HL-60 (cell line): Measurements from ENCODE around the gene TBX3.

Source experiments
- DNase-seq, 2 experiments: peaks; one replicate each; pipeline ENCODE4 v3.0.0-alpha.2; 2010 to 2020; ENCODE audit warnings: low read depth in 1 of 2, low spot score in 1 of 2
- H3K27ac ChIP-seq: fragments of 250-450 bp; sonication (Bioruptor Pico); replicated peaks from 2 replicates; pipeline ENCODE4 v1.5.1; 2020; ENCODE audit warnings: mild to moderate bottlenecking, moderate library complexity
- H3K27me3 ChIP-seq: fragments of 250-450 bp; sonication (Bioruptor Pico); 2 replicates; pipeline ENCODE4 v1.5.1; 2021; ENCODE audit warnings: mild to moderate bottlenecking, moderate library complexity; ENCODE audit not compliant: insufficient read depth, poor library complexity, severe bottlenecking
- H3K4me3 ChIP-seq: replicated peaks from 2 replicates; pipeline ENCODE4 v1.5.1; 2011; ENCODE audit warnings: mild to moderate bottlenecking, control low read depth, low read length; ENCODE audit not compliant: insufficient read depth
- CTCF ChIP-seq: IDR thresholded peaks from one replicate; pipeline ENCODE4 v1.5.1; 2011; ENCODE audit warnings: low read length, control low read depth, inconsistent platforms; ENCODE audit not compliant: insufficient read depth
- GABPA ChIP-seq: IDR thresholded peaks from 2 replicates; pipeline ENCODE4 v1.6.1; 2012; ENCODE audit warnings: low read depth
- POLR2AphosphoS5 ChIP-seq: IDR thresholded peaks from 2 replicates; pipeline ENCODE4 v1.6.1; 2012; ENCODE audit warnings: low read depth
- SPI1 ChIP-seq: IDR thresholded peaks from 2 replicates; pipeline ENCODE4 v1.6.1; 2012; ENCODE audit warnings: low read depth, mild to moderate bottlenecking, borderline replicate concordance
- TF ChIP-seq, protein P1 (sequence below): IDR thresholded peaks from 2 replicates; pipeline ENCODE4 v1.6.1; 2012; ENCODE audit warnings: low read depth; ENCODE audit not compliant: insufficient replicate concordance

The TBX3 gene

DNA sequence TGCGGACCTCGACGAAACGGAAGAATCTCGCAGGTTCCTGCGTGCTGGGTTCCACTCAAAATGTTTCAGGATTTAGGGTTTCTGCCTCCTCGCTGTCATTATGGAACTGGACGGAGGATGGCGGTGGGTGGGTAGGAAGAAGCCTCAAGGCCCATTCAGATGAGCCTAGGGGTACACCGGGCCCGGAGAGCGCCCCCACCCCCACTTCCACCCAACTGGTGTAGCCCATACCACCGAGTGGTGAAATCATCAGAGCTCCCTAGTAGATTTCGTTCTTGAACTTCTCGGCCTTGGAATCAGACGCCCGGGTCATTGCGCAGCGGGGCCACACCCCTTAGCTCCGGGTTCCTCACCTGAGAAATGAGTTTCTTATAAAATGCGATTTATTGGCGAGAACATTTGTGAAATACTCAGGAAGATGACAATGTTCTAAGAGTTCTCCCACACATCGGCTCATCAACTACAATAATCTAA, 13.3 kb upstream of the TBX3 start:
- DNase-seq, result no peak
- no peak overlapping the region for H3K27ac ChIP-seq
- H3K4me3 ChIP-seq, result no peak overlapping the region
- peaks cover 79% of the 10 kb centered on the region for H3K27me3 ChIP-seq
- TF ChIP-seq GABPA (no peak), CTCF (no peak), POLR2AphosphoS5 (no peak), SPI1 (no peak)
- TF ChIP-seq, protein P1, sequence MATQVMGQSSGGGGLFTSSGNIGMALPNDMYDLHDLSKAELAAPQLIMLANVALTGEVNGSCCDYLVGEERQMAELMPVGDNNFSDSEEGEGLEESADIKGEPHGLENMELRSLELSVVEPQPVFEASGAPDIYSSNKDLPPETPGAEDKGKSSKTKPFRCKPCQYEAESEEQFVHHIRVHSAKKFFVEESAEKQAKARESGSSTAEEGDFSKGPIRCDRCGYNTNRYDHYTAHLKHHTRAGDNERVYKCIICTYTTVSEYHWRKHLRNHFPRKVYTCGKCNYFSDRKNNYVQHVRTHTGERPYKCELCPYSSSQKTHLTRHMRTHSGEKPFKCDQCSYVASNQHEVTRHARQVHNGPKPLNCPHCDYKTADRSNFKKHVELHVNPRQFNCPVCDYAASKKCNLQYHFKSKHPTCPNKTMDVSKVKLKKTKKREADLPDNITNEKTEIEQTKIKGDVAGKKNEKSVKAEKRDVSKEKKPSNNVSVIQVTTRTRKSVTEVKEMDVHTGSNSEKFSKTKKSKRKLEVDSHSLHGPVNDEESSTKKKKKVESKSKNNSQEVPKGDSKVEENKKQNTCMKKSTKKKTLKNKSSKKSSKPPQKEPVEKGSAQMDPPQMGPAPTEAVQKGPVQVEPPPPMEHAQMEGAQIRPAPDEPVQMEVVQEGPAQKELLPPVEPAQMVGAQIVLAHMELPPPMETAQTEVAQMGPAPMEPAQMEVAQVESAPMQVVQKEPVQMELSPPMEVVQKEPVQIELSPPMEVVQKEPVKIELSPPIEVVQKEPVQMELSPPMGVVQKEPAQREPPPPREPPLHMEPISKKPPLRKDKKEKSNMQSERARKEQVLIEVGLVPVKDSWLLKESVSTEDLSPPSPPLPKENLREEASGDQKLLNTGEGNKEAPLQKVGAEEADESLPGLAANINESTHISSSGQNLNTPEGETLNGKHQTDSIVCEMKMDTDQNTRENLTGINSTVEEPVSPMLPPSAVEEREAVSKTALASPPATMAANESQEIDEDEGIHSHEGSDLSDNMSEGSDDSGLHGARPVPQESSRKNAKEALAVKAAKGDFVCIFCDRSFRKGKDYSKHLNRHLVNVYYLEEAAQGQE, result no peak

GRCh38 chr12:114696443-114697242, 12.7 kb upstream of the TBX3 start:
- Histone ChIP-seq H3K27me3 (peaks cover 82% of the 10 kb centered on the region), H3K27ac (no peak overlapping the region)
- TF ChIP-seq GABPA, result no peak
- no peak for TF ChIP-seq SPI1
- no peak for TF ChIP-seq POLR2AphosphoS5
- no peak for TF ChIP-seq CTCF
- TF ChIP-seq, protein P1, result no peak

DNA sequence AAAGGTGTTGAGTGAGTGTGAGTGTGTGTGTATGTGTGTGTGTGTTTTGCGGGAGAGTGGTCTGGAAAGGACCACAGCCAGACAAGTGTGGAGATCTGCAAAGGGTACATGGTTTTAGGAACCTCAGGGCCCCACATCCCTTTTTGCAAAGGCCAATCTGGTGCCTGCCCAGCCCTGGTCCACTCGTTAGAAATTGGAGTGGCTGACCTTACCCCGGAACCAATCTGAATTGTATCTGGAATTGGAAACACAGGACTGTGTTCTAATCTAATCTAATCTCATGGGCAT, 11.3 kb upstream of the TBX3 start:
- DNase-seq, result no peak
- TF ChIP-seq SPI1 (no peak), GABPA (no peak), CTCF (no peak)
- TF ChIP-seq, protein P1, result no peak
- Histone ChIP-seq H3K27me3 (peaks cover 88% of the 10 kb centered on the region), H3K27ac (no peak overlapping the region), H3K4me3 (no peak overlapping the region)

More at GRCh38 chr12:114696443-114697242, 12.7 kb upstream of the TBX3 start:
- no peak for DNase-seq
- no peak overlapping the region for H3K4me3 ChIP-seq
